Muscle layer of duodenum (tissue), 2 donors: ENCODE results near the gene PNMT.

Experiments
- H3K27ac ChIP-seq: one replicate; pipeline ENCODE4 v1.7.0; 2013; ENCODE audit warnings: mild to moderate bottlenecking, low read length
- H3K27me3 ChIP-seq: one replicate; pipeline ENCODE4 v1.7.0; 2013; ENCODE audit warnings: low read depth, mild to moderate bottlenecking, control low read depth, low read length
- H3K36me3 ChIP-seq, 2 donors: one replicate each; pipeline ENCODE4 v1.7.0; 2013; ENCODE audit warnings: low read length in 2 of 2, control low read depth in 1 of 2, mild to moderate bottlenecking in 1 of 2; ENCODE audit not compliant: insufficient read depth in 2 of 2, control insufficient read depth in 1 of 2
- H3K4me1 ChIP-seq, 2 donors: one replicate each; pipeline ENCODE4 v1.7.0; 2013; ENCODE audit warnings: low read length in 2 of 2, mild to moderate bottlenecking in 2 of 2, control low read depth in 1 of 2, moderate library complexity in 1 of 2; ENCODE audit not compliant: insufficient read depth in 2 of 2, control insufficient read depth in 1 of 2
- H3K4me3 ChIP-seq, 2 donors: one replicate each; pipeline ENCODE4 v1.7.0; 2013; ENCODE audit warnings: low read length in 2 of 2, low read depth in 1 of 2, mild to moderate bottlenecking in 1 of 2
- H3K9me3 ChIP-seq, 2 donors: one replicate each; pipeline ENCODE4 v1.7.0; 2013; ENCODE audit warnings: low read length in 2 of 2, control low read depth in 1 of 2, mild to moderate bottlenecking in 1 of 2; ENCODE audit not compliant: control insufficient read depth in 1 of 2
- donor health status: healthy.

Gene PNMT

GRCh38 chr17:39627047-39627711 is 41.1 kb upstream of the PNMT start:
- Histone ChIP-seq H3K4me3 (peak overlapping the region; percentile 46 to 49), H3K9me3 (no peaks in the 10 kb centered on the region), H3K27me3 (peaks cover 27% of the 10 kb centered on the region), H3K36me3 (no peaks in the 10 kb centered on the region), H3K4me1 (peaks cover 3 to 14% of the 10 kb centered on the region in 2 donors), H3K27ac (peak overlapping the region; percentile 82)

- H3K9me3 ChIP-seq, result no peaks in the 10 kb centered on the region
- H3K36me3 ChIP-seq, result no peaks in the 10 kb centered on the region
- peak overlapping the region; percentile 82 for H3K27ac ChIP-seq
- H3K4me1 ChIP-seq, result peaks cover 0 to 14% of the 10 kb centered on the region in 2 donors
- peak overlapping the region; percentile 7 to 49 for H3K4me3 ChIP-seq
- peaks cover 27% of the 10 kb centered on the region for H3K27me3 ChIP-seq
Measured at GRCh38 chr17:39627712-39628516, 40.3 kb upstream of the PNMT start.

DNA sequence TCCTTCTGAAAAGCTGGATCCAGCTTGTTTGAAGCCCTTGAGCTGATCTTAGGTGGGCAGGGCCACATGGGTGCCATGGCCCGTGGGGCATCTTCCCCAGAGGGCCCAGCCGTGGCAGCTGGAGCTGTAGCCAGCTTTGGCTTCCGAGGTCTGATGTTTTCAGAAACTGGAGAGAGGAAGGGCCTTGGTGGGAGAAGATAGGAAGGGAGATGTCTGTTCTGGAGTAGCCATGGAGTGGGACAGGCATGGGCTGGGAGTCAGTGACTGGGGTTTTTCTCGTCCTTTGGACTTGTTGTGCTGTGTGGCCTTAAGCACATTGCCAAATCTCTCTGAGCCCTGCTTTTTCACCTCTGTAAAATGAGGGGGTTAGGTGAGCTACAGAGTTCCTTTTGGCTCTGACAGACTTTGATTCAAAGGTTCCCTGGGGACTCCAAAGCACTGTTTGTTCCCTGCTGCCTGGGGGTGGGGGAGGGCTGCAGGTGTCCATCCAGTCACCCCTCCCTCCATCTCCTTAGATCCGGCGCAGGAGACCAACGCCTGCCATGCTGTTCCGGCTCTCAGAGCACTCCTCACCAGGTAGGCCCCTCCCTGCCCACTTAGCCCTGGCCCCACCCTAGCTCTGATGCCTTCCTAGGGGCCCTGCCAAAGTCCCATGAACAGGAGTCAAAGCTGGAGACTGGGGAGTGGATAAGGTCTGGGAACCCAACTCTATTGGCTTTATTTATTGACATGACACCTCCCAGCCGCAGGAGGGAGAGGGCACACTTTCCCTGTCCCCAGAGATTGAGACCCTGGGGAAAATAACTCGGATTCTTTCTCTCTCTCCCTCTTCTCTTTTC is 39.4 kb upstream of the PNMT start:
- peaks cover 27% of the 10 kb centered on the region for H3K27me3 ChIP-seq
- H3K9me3 ChIP-seq, result no peaks in the 10 kb centered on the region
- peaks cover 0 to 14% of the 10 kb centered on the region in 2 donors for H3K4me1 ChIP-seq
- H3K27ac ChIP-seq, result peak overlapping the region; percentile 82
- H3K4me3 ChIP-seq, result peak overlapping the region in 1 of 2 donors; percentile 16
- no peaks in the 10 kb centered on the region for H3K36me3 ChIP-seq

GRCh38 chr17:39629494-39629880 is 38.8 kb upstream of the PNMT start:
- Histone ChIP-seq H3K27me3 (peaks cover 27% of the 10 kb centered on the region), H3K4me3 (peak overlapping the region in 1 of 2 donors; percentile 16), H3K4me1 (peaks cover 0 to 19% of the 10 kb centered on the region in 2 donors), H3K9me3 (no peaks in the 10 kb centered on the region), H3K36me3 (no peaks in the 10 kb centered on the region), H3K27ac (peak overlapping the region; percentile 82)

- Histone ChIP-seq H3K27me3 (peaks cover 24% of the 10 kb centered on the region), H3K36me3 (no peaks in the 10 kb centered on the region), H3K27ac (peak overlapping the region; percentile 82), H3K4me3 (peak overlapping the region in 1 of 2 donors; percentile 16), H3K4me1 (peaks cover 0 to 21% of the 10 kb centered on the region in 2 donors), H3K9me3 (no peaks in the 10 kb centered on the region)
Measured at GRCh38 chr17:39629898-39630297, 38.4 kb upstream of the PNMT start.

DNA sequence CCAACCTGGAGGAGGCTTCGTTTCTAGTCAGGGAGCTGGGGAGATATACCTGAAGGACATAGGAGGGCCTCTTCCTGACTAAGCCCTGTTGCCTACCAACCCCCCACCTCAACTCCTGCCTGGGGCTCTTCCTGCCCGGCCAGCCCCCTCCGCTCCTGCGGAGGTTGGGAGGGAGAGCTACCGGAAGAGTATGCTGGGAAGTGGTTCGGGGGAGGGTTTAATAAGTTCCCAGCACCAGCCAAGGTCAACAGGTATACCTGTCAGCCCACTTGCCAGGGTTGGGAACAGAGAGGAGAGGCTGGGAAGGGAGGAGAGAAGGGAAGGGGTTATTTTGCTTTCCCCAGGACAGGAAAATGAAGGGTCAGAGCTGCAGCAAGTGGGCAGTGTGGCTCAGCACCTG is 36.9 kb upstream of the PNMT start:
- H3K27ac ChIP-seq, result peak overlapping the region; percentile 86

DNA sequence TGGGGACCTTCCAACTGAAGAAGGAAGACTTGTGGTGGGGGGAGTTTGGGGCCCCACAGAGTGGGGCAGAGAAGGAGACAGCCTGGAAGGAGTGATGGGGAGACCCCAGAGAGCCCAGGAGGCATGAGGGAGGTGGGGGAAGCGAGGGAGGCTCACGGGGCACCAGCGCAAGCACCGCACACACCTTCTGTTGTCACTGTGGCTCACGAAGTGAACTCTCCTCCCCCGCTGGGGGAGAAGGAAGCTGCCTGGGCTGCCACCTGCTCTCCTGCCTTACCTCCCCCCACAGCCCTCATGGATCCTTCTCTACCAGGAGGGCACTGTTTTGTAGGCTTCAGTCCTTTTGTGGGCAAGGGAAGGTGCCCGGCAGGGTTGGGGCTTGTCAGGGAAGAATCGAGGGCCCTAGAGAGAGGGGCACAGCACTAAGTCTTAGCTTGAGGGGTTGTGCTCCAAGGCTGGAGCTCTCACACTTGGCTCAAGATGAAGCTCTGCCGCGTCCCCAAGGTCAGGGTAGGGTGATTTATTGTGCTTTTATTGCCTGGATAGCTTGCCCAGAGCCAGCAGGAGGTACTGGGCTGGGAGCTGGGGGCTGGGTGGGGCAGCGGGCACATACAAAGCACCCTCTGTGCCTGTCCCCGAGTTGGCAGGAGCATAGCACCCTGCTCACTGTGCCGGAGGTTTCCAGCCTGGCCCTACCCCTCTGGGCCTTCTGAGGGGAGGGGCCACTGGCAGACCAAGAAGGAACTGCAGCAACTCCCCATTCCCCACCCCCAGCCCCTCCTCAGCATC is 35.9 kb upstream of the PNMT start:
- Histone ChIP-seq H3K27ac (peak overlapping the region; percentile 86), H3K9me3 (no peaks in the 10 kb centered on the region), H3K27me3 (peaks cover 5% of the 10 kb centered on the region), H3K36me3 (no peaks in the 10 kb centered on the region), H3K4me1 (peaks cover 5 to 21% of the 10 kb centered on the region in 2 donors), H3K4me3 (peak overlapping the region in 1 of 2 donors; percentile 16)

More for the DNA sequence above, 36.9 kb upstream of the PNMT start:
- Histone ChIP-seq H3K4me1 (peaks cover 1 to 26% of the 10 kb centered on the region in 2 donors), H3K36me3 (no peaks in the 10 kb centered on the region), H3K9me3 (no peaks in the 10 kb centered on the region), H3K27me3 (peaks cover 11% of the 10 kb centered on the region), H3K4me3 (no peak overlapping the region)

GRCh38 chr17:39633570-39634183 is 34.6 kb upstream of the PNMT start:
- Histone ChIP-seq H3K27me3 (no peaks in the 10 kb centered on the region), H3K36me3 (no peaks in the 10 kb centered on the region), H3K9me3 (no peaks in the 10 kb centered on the region), H3K4me3 (peak overlapping the region in 1 of 2 donors; percentile 7), H3K4me1 (peaks cover 5 to 31% of the 10 kb centered on the region in 2 donors), H3K27ac (peak overlapping the region; percentile 56)

DNA sequence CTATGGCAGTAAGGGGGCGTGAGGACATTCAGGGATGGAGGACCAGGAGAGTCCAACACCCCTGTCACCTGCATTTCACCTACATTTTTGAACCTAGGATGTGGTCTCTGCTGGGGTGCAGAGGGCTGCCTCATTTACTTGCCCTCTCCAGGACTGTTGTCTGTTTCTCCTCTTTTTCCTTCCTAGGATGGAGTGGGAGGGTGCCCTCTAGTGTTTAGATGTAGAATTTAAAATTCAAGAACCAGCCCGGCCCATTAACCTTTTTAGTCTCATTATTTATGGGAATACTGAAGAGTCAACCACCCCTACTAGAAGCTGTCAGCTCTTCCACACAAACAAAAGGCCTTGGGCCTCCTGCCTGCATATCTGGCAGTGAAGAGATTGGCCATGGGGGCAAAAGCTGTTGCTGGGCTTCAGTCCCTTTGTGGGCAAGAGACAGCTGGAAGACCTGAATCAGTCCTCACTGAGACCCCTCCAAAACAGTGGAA is 33.8 kb upstream of the PNMT start:
- H3K9me3 ChIP-seq, result no peaks in the 10 kb centered on the region
- no peaks in the 10 kb centered on the region for H3K36me3 ChIP-seq
- peaks cover 5 to 38% of the 10 kb centered on the region in 2 donors for H3K4me1 ChIP-seq
- no peak overlapping the region for H3K27ac ChIP-seq
- H3K27me3 ChIP-seq, result no peaks in the 10 kb centered on the region
- no peak overlapping the region for H3K4me3 ChIP-seq

DNA sequence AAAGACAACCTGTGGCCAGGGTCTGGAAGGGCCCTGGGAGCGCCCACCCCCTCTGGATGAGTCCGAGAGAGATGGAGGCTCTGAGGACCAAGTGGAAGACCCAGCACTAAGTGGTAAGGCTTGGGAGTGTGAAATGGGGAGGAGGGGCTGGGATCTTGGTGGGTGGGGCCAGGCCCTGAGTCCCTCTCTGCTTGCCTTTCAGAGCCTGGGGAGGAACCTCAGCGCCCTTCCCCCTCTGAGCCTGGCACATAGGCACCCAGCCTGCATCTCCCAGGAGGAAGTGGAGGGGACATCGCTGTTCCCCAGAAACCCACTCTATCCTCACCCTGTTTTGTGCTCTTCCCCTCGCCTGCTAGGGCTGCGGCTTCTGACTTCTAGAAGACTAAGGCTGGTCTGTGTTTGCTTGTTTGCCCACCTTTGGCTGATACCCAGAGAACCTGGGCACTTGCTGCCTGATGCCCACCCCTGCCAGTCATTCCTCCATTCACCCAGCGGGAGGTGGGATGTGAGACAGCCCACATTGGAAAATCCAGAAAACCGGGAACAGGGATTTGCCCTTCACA is 32.6 kb upstream of the PNMT start:
- Histone ChIP-seq H3K27ac (no peak overlapping the region), H3K27me3 (no peaks in the 10 kb centered on the region), H3K4me3 (no peak overlapping the region), H3K9me3 (no peaks in the 10 kb centered on the region), H3K36me3 (no peaks in the 10 kb centered on the region), H3K4me1 (peaks cover 10 to 49% of the 10 kb centered on the region in 2 donors)
